GM23338 (cell line): ENCODE data around the gene TLE1. TPM values are rescaled to one million over a fixed set of nuclear protein-coding genes. Genes with fewer than 3 reads are reported as not detected.

Source experiments
- ATAC-seq: fragments of 200-7000 bp; cut with Tn5 transposase; 3 replicates; pipeline ENCODE4 v1.9.1; 2020
- DNase-seq: peaks from one replicate; pipeline ENCODE4 v3.0.0-alpha.2; 2015; ENCODE audit warnings: low spot score
- H2AFZ ChIP-seq: fragments of 200-600 bp; sonication (generic); 2 replicates; pipeline ENCODE4 v1.8.0; 2016; ENCODE audit warnings: antibody characterized with exemption, mild to moderate bottlenecking, moderate library complexity
- H3F3A ChIP-seq: fragments of 200-600 bp; sonication (generic); replicated peaks from 2 replicates; pipeline ENCODE4 v1.8.0; 2017; ENCODE audit warnings: antibody characterized with exemption, mixed run types, low read depth
- H3K27ac ChIP-seq: fragments of 200-600 bp; sonication (generic); 2 replicates; pipeline ENCODE4 v1.6.1; 2016; ENCODE audit warnings: low read depth
- H3K27me3 ChIP-seq: fragments of 200-600 bp; sonication (generic); 2 replicates; pipeline ENCODE4 v1.8.0; 2016; ENCODE audit warnings: mild to moderate bottlenecking, mixed run types, moderate library complexity; ENCODE audit not compliant: insufficient read depth
- H3K36me3 ChIP-seq: fragments of 200-600 bp; sonication (generic); 2 replicates; pipeline ENCODE4 v1.8.0; 2016; ENCODE audit warnings: mild to moderate bottlenecking; ENCODE audit not compliant: insufficient read depth
- H3K4me1 ChIP-seq: fragments of 200-600 bp; sonication (generic); 2 replicates; pipeline ENCODE4 v1.8.0; 2016; ENCODE audit warnings: mild to moderate bottlenecking, moderate library complexity; ENCODE audit not compliant: insufficient read depth
- H3K4me2 ChIP-seq: fragments of 200-600 bp; sonication (generic); 2 replicates; pipeline ENCODE4 v1.7.1; 2017; ENCODE audit warnings: mixed run types
- H3K4me3 ChIP-seq: fragments of 200-600 bp; sonication (generic); 2 replicates; pipeline ENCODE4 v1.6.1; 2016; ENCODE audit warnings: mixed run types
- H3K79me2 ChIP-seq: fragments of 200-600 bp; sonication (generic); replicated peaks from 2 replicates; pipeline ENCODE4 v1.8.0; 2017; ENCODE audit warnings: mild to moderate bottlenecking; ENCODE audit not compliant: insufficient read depth
- H3K9me2 ChIP-seq: fragments of 200-600 bp; sonication (generic); 2 replicates; pipeline ENCODE4 v1.8.0; 2017; ENCODE audit not compliant: insufficient read depth
- H4K20me1 ChIP-seq: fragments of 200-600 bp; sonication (generic); replicated peaks from 2 replicates; pipeline ENCODE4 v1.8.0; 2017; ENCODE audit warnings: mild to moderate bottlenecking; ENCODE audit not compliant: insufficient read depth
- H3K27ac Mint-ChIP-seq: 2 replicates; pipeline ENCODE4 v1.8.0; 2020; ENCODE audit warnings: inconsistent platforms, mild to moderate bottlenecking, moderate library complexity, mixed read lengths
- H3K27me3 Mint-ChIP-seq: 3 replicates; pipeline ENCODE4 v1.8.0; 2022; ENCODE audit warnings: low read depth, mild to moderate bottlenecking, moderate library complexity, mixed read lengths, inconsistent platforms; ENCODE audit not compliant: insufficient read depth, poor library complexity
- H3K36me3 Mint-ChIP-seq: 3 replicates; pipeline ENCODE4 v1.8.0; 2021; ENCODE audit warnings: low read depth, mild to moderate bottlenecking, inconsistent platforms, moderate library complexity, mixed read lengths
- H3K4me1 Mint-ChIP-seq: 3 replicates; pipeline ENCODE4 v1.8.0; 2020; ENCODE audit warnings: mild to moderate bottlenecking, inconsistent platforms, mixed read lengths
- H3K4me3 Mint-ChIP-seq: 3 replicates; pipeline ENCODE4 v1.8.0; 2021; ENCODE audit warnings: moderate library complexity, mild to moderate bottlenecking, inconsistent platforms, mixed read lengths
- H3K9me3 Mint-ChIP-seq: 3 replicates; pipeline ENCODE4 v1.8.0; 2020; ENCODE audit warnings: moderate library complexity, mild to moderate bottlenecking, inconsistent platforms, mixed read lengths
- CREB1 ChIP-seq: fragments of 250-450 bp; sonication (Bioruptor Pico); IDR thresholded peaks from 2 replicates; pipeline ENCODE4 v1.5.0; 2020; ENCODE audit warnings: low read depth, mild to moderate bottlenecking, moderate library complexity
- ETS1 ChIP-seq: IDR thresholded peaks from 2 replicates; pipeline ENCODE4 v1.6.1; 2016; ENCODE audit warnings: antibody characterized with exemption
- EZH2 ChIP-seq: fragments of 200-600 bp; sonication (generic); IDR thresholded peaks from one replicate; pipeline ENCODE4 v1.8.0; 2017; ENCODE audit warnings: antibody characterized with exemption, mild to moderate bottlenecking, low read depth; ENCODE audit not compliant: unreplicated experiment
- JUNB ChIP-seq: IDR thresholded peaks from one replicate; pipeline ENCODE4 v1.6.1; 2016; ENCODE audit warnings: antibody characterized with exemption; ENCODE audit not compliant: unreplicated experiment
- NANOG ChIP-seq: IDR thresholded peaks from 2 replicates; pipeline ENCODE4 v1.6.1; 2016; ENCODE audit warnings: antibody characterized with exemption, borderline replicate concordance
- ZNF114 ChIP-seq: fragments of 250-450 bp; sonication (Bioruptor Pico); IDR thresholded peaks from 2 replicates; pipeline ENCODE4 v1.5.0; 2020; ENCODE audit warnings: mild to moderate bottlenecking, moderate library complexity
- ZNF331 ChIP-seq: fragments of 250-450 bp; sonication (Bioruptor Pico); IDR thresholded peaks from 2 replicates; pipeline ENCODE4 v1.5.0; 2020; ENCODE audit warnings: low read depth, mild to moderate bottlenecking, moderate library complexity
- polyA plus RNA-seq: library from polyadenylated mRNA; unstranded; fragments of >200 nt; fragmentation: Nextera tagmentation; extraction: Ambion mirVana; gene quantifications from 2 replicates; pipeline ENCODE4 v1.2.1, GENCODE V29; 2016
- total RNA-seq: library from RNA; depleted of rRNA; stranded (reverse); fragments of >200 nt; shearing (Covaris generic); gene quantifications from 2 replicates; pipeline ENCODE4 v1.2.3, GENCODE V29; 2014
- TF ChIP-seq, protein P1 (sequence below): fragments of 250-450 bp; sonication (Bioruptor Pico); IDR thresholded peaks from 2 replicates; pipeline ENCODE4 v1.5.0; 2020; ENCODE audit warnings: mild to moderate bottlenecking, moderate library complexity

The TLE1 gene
- total and polyA plus RNA-seq, 2 experiments from 2014 or later = 58.1 to 132 TPM

GRCh38 chr9:81717747-81718077, 28.4 kb upstream of the TLE1 start (continued):
- TF ChIP-seq, protein P1, sequence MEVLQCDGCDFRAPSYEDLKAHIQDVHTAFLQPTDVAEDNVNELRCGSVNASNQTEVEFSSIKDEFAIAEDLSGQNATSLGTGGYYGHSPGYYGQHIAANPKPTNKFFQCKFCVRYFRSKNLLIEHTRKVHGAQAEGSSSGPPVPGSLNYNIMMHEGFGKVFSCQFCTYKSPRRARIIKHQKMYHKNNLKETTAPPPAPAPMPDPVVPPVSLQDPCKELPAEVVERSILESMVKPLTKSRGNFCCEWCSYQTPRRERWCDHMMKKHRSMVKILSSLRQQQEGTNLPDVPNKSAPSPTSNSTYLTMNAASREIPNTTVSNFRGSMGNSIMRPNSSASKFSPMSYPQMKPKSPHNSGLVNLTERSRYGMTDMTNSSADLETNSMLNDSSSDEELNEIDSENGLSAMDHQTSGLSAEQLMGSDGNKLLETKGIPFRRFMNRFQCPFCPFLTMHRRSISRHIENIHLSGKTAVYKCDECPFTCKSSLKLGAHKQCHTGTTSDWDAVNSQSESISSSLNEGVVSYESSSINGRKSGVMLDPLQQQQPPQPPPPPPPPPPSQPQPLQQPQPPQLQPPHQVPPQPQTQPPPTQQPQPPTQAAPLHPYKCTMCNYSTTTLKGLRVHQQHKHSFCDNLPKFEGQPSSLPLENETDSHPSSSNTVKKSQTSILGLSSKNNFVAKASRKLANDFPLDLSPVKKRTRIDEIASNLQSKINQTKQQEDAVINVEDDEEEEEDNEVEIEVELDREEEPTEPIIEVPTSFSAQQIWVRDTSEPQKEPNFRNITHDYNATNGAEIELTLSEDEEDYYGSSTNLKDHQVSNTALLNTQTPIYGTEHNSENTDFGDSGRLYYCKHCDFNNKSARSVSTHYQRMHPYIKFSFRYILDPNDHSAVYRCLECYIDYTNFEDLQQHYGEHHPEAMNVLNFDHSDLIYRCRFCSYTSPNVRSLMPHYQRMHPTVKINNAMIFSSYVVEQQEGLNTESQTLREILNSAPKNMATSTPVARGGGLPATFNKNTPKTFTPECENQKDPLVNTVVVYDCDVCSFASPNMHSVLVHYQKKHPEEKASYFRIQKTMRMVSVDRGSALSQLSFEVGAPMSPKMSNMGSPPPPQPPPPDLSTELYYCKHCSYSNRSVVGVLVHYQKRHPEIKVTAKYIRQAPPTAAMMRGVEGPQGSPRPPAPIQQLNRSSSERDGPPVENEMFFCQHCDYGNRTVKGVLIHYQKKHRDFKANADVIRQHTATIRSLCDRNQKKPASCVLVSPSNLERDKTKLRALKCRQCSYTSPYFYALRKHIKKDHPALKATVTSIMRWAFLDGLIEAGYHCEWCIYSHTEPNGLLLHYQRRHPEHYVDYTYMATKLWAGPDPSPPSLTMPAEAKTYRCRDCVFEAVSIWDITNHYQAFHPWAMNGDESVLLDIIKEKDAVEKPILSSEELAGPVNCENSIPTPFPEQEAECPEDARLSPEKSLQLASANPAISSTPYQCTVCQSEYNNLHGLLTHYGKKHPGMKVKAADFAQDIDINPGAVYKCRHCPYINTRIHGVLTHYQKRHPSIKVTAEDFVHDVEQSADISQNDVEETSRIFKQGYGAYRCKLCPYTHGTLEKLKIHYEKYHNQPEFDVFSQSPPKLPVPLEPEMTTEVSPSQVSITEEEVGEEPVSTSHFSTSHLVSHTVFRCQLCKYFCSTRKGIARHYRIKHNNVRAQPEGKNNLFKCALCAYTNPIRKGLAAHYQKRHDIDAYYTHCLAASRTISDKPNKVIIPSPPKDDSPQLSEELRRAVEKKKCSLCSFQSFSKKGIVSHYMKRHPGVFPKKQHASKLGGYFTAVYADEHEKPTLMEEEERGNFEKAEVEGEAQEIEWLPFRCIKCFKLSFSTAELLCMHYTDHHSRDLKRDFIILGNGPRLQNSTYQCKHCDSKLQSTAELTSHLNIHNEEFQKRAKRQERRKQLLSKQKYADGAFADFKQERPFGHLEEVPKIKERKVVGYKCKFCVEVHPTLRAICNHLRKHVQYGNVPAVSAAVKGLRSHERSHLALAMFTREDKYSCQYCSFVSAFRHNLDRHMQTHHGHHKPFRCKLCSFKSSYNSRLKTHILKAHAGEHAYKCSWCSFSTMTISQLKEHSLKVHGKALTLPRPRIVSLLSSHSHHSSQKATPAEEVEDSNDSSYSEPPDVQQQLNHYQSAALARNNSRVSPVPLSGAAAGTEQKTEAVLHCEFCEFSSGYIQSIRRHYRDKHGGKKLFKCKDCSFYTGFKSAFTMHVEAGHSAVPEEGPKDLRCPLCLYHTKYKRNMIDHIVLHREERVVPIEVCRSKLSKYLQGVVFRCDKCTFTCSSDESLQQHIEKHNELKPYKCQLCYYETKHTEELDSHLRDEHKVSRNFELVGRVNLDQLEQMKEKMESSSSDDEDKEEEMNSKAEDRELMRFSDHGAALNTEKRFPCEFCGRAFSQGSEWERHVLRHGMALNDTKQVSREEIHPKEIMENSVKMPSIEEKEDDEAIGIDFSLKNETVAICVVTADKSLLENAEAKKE (CRISPR knock-in tag) = no peak
- no peak for TF ChIP-seq CREB1 (CRISPR knock-in tag)
- TF ChIP-seq JUNB = no peak
- no peak for TF ChIP-seq NANOG
- TF ChIP-seq ETS1 = no peak

GRCh38 chr9:81717061-81717746, 27.9 kb upstream of the TLE1 start:
- H3K27me3 Mint-ChIP-seq = peaks cover 8% of the 10 kb centered on the region
- ATAC-seq (peak; percentile 78), DNase-seq (peak; percentile 38)
- H3K36me3 Mint-ChIP-seq = no peaks in the 10 kb centered on the region; the same call in 2 of the 3 replicates
- H3K9me2 ChIP-seq = no peaks in the 10 kb centered on the region; the same call in 1 of the 2 replicates
- H3K27ac Mint-ChIP-seq = peak overlapping the region; percentile 81
- no peaks in the 10 kb centered on the region for H3K27me3 ChIP-seq
- H3K4me3 Mint-ChIP-seq = no peak overlapping the region
- H3K4me1 ChIP-seq = peaks cover 29% of the 10 kb centered on the region
- peaks cover 11% of the 10 kb centered on the region; the same call in 1 of the 2 replicates for H3F3A ChIP-seq
- peak overlapping the region; percentile 5; the same call in 1 of the 2 replicates for H3K4me2 ChIP-seq
- no peaks in the 10 kb centered on the region for H3K36me3 ChIP-seq
- H3K4me1 Mint-ChIP-seq = peaks cover 21% of the 10 kb centered on the region
- peak overlapping the region; percentile 18; the same call in 1 of the 2 replicates for H3K27ac ChIP-seq
- H3K4me3 ChIP-seq = no peak overlapping the region
- no peaks in the 10 kb centered on the region for H4K20me1 ChIP-seq
- no peak overlapping the region for H2AFZ ChIP-seq
- H3K79me2 ChIP-seq = no peaks in the 10 kb centered on the region
- no peaks in the 10 kb centered on the region; the same call in 2 of the 3 replicates for H3K9me3 Mint-ChIP-seq
- TF ChIP-seq CREB1 (CRISPR knock-in tag) (no peak), EZH2 (no peak), ZNF331 (CRISPR knock-in tag) (no peak), ZNF114 (CRISPR knock-in tag) (no peak)
- TF ChIP-seq, protein P1 (CRISPR knock-in tag) = no peak
